GM12865 (cell line): ENCODE measurements around the gene C1orf232.

Experiments used
- DNase-seq: peaks from one replicate; pipeline ENCODE4 v3.0.0; 2010; ENCODE audit warnings: low read depth
- H3K4me3 ChIP-seq: 2 replicates; pipeline ENCODE4 v1.5.1; 2011; ENCODE audit warnings: mild to moderate bottlenecking, low read depth, low read length, control low read depth
- TF ChIP-seq, protein P1 (sequence below): IDR thresholded peaks from 2 replicates; pipeline ENCODE4 v1.5.1; 2011; ENCODE audit warnings: low read length, control low read depth, low read depth, inconsistent platforms; ENCODE audit not compliant: insufficient read depth; ENCODE audit errors: missing control alignments

The C1orf232 gene

DNA sequence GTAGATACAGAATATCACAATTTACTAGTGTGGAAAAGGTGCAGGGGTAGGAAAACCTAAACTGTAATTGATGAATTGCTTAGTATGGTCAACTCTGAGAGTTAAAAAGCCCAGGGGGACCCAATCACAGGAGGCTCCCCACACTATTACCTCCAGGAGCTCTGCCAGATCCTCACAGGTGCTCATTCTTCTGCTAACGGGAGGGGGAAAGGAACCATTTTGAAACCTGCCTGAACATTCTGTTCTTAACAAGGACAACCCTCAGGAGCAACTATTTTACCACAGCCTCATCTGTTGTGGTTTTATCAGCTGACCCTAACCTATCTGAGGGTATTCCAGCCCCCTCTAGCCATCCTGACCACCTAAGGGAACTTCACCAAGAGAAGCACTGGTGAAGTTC, 38.1 kb downstream of the C1orf232 start:
- TF ChIP-seq, protein P1, sequence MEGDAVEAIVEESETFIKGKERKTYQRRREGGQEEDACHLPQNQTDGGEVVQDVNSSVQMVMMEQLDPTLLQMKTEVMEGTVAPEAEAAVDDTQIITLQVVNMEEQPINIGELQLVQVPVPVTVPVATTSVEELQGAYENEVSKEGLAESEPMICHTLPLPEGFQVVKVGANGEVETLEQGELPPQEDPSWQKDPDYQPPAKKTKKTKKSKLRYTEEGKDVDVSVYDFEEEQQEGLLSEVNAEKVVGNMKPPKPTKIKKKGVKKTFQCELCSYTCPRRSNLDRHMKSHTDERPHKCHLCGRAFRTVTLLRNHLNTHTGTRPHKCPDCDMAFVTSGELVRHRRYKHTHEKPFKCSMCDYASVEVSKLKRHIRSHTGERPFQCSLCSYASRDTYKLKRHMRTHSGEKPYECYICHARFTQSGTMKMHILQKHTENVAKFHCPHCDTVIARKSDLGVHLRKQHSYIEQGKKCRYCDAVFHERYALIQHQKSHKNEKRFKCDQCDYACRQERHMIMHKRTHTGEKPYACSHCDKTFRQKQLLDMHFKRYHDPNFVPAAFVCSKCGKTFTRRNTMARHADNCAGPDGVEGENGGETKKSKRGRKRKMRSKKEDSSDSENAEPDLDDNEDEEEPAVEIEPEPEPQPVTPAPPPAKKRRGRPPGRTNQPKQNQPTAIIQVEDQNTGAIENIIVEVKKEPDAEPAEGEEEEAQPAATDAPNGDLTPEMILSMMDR: no peak
- no peak overlapping the region for H3K4me3 ChIP-seq
- DNase-seq: no peak

DNA sequence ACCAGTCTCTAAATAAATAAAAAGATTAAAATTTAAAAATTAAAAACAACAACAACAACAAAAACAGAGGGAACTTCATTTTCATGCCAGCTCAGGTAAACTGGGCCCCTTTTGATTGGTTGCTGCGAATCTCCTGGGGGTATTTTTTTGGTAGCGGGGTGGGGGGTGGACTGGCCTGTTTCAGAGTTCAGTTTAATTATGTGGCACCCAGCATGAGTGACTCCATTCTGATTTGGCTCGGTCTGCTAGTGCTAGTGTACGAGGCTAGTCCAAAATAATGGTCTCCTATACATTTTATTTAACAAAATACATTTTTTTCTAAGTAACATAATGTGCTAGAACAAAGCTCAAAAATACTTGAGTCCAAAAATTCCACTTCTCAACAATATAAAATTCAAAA, 39.0 kb downstream of the C1orf232 start:
- TF ChIP-seq, protein P1: no peak
- no peak overlapping the region for H3K4me3 ChIP-seq
- no peak for DNase-seq

DNA sequence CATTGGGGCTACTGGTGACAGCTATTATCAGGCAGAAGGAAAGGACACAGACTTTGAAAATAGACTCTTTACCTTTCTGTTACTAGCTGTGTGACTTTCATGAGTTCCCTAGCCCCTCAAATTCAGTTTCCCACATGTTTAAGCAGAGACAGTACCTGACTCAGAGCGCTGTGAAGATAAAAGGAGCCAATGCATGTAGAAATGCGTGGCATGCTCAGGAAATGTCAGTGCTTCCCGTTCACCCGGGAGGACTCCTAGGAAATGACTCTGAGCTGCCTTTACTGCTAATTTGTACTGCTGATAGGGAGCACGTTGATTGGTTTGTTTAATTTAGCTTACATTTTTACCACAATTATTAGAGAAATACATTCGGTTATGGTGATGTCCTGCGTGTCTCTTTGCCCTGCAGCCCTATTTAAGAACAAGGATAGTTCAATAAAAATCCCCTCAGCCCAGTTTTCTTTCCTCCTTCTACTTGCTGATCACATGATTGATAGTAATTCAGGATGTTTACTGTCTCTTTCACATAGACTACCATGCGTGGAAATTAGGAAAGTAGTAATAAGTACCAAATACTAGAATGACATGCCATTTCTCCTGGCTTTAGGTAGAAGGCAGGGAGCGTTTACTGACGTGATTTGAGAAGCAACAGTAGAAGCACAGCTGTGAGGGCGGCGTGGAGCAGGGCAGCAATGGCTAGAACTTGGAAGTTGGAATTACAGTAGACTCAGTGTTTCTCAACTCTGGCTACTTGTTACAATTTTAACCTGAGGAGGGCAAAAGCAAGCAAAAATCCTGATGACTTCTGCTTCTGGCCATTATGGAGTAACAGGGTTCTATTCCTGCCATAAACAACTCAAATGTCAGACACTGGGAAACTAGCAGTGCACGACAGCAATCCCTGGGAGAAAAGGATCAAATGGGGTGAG, 41.3 kb downstream of the C1orf232 start:
- H3K4me3 ChIP-seq: no peak overlapping the region
- TF ChIP-seq, protein P1: no peak
- DNase-seq: no peak

DNA sequence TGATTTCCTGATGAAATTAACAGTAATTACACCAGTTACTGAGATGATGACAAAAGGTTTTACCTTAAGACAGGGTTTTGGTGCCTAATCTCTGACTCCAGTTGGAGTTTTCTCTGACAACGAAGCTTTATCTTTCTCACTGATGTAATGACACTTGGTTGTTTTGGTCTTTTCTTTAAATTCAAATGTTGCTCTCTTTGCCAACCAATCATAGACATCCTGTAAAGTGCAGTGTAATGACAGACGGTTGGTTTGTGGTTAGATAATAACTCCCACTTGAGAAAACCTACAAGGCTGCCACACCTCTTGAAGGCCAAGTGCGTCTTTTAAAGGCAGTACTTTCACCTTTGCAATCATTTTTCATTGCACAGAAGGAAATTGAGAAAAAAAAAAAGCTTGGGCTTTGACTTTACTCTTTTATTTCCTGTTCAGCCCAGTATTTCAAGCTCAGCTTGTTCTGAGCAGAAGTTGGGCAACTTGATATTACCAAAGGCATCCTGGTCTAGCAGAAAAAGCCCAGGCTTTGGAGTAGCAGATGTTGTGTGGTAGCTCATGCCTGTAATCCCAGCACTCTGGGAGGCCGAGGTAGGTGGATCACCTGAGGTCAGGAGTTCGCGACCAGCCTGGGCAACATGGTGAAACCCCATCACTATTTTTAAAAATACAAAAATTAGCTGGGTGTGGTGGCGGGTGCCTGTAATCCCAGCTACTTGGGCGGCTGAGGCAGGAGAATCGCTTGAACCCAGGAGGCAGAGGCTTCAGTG, 42.3 kb downstream of the C1orf232 start:
- peak; percentile 73 for DNase-seq

DNA sequence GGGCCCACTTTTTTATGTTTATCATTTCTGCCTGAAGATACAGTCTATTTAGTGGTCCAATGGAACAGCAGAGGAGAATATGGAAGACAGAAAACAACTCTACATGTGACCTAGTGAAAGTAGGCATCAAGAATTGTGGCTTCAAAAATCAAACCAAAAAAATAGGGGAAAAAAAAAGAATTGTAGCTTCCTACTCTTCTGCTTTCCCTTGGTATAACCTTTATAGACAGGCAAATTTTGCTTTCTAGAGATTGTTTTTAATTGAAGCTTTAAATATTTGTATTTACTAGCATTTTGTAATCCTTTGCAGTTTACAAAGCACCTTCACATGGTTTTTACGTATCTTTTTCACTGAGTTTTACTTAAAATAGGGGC, 42.8 kb downstream of the C1orf232 start:
- TF ChIP-seq, protein P1: no peak
- H3K4me3 ChIP-seq: no peak overlapping the region
- DNase-seq: no peak

More for the DNA sequence above, 42.3 kb downstream of the C1orf232 start:
- TF ChIP-seq, protein P1: no peak
- H3K4me3 ChIP-seq: no peak overlapping the region

DNA sequence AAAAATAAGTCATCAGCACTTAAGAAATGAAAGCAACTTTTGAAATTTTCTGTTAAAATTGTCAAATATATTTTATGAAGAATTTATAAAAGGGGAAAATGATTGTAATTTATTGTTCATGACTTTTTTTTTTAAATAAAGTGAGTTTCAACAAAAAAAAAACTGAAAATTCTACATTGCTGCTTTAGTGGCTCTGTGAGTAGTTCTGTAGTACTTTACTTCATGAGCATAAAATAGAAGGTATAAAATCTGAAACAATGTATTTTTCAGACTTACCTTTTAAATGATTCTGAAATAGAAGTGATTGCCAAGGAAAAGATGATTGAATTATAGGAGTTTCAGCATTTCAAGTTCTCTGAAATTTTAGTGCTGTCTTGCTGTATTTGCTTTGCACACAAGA, 43.4 kb downstream of the C1orf232 start:
- no peak overlapping the region for H3K4me3 ChIP-seq
- TF ChIP-seq, protein P1: no peak
- no peak for DNase-seq
